H1 (cell line): ENCODE data around the gene DHCR24. TPM values are rescaled to one million over a fixed set of nuclear protein-coding genes. Genes with fewer than 3 reads are reported as not detected.
A peak's percentile ranks its signal among the peaks of the same experiment; 100 is the strongest.

Experiments
- BRCA1 ChIP-seq: IDR thresholded peaks from 2 replicates; pipeline ENCODE4 v1.6.1; 2012; ENCODE audit warnings: low read depth, low read length, improper control_type of control experiment
- CBX5 ChIP-seq: fragments of 300-800, 300-1000 bp; sonication (generic); IDR thresholded peaks from 2 replicates; pipeline ENCODE4 v1.7.1; 2016; ENCODE audit warnings: antibody characterized with exemption, low read length, low read depth
- RBBP5 ChIP-seq: IDR thresholded peaks from 2 replicates; pipeline ENCODE4 v1.7.1; 2012; ENCODE audit warnings: low read depth, mild to moderate bottlenecking, inconsistent platforms, low read length, moderate library complexity, borderline replicate concordance
- RNF2 ChIP-seq: fragments of 200-900, 300-1000 bp; sonication (generic); IDR thresholded peaks from 2 replicates; pipeline ENCODE4 v1.7.1; 2016; ENCODE audit warnings: borderline replicate concordance, low read depth, mild to moderate bottlenecking, antibody characterized with exemption, low read length; ENCODE audit not compliant: poor library complexity, severe bottlenecking; ENCODE audit errors: missing control alignments
- TCF12 ChIP-seq: IDR thresholded peaks from 2 replicates; pipeline ENCODE4 v1.6.1; 2011; ENCODE audit warnings: low read depth, mild to moderate bottlenecking, low read length
- polyA plus RNA-seq, 7 experiments: library from polyadenylated mRNA; depleted of rRNA in 3 of 7; stranded (reverse) in 5 of 7; unstranded in 2 of 7; fragments of >200 nt in 5 of 7; fragments of 200-250 nt in 2 of 7; gene quantifications; 1 replicate in 5 of 7; 2 replicates in 1 of 7; 4 replicates in 1 of 7; pipeline versions ENCODE4 v1.2.1 to v1.2.3, GENCODE V29; 2011 to 2013; ENCODE audit warnings: missing spikeins in 2 of 7, mixed read lengths in 2 of 7
- total RNA-seq: library from RNA; stranded (reverse); fragmentation: NEBNext Ultra II Directional; extraction: Animal tissue kit (Norgen Biotek cat#: 25700); gene quantifications from 2 replicates; pipeline ENCODE4 v1.2.1, GENCODE V29; 2021
- TF ChIP-seq, protein P1 (sequence below), 3 experiments: IDR thresholded peaks; 1 replicate in 2 of 3; 2 replicates in 1 of 3; pipeline versions ENCODE4 v1.5.1 to v1.6.1; 2011; ENCODE audit warnings: low read length in 3 of 3, mild to moderate bottlenecking in 3 of 3, inconsistent platforms in 2 of 3, low read depth in 1 of 3, moderate library complexity in 1 of 3; ENCODE audit not compliant: insufficient read depth in 1 of 3; ENCODE audit errors: control extremely low read depth in 1 of 3

Gene DHCR24
- total and polyA plus RNA-seq, 2 of the 8 experiments (the other 6 are each of a cell fraction or from before 2014, with no cell fraction given), result 370 to 419 TPM

DNA sequence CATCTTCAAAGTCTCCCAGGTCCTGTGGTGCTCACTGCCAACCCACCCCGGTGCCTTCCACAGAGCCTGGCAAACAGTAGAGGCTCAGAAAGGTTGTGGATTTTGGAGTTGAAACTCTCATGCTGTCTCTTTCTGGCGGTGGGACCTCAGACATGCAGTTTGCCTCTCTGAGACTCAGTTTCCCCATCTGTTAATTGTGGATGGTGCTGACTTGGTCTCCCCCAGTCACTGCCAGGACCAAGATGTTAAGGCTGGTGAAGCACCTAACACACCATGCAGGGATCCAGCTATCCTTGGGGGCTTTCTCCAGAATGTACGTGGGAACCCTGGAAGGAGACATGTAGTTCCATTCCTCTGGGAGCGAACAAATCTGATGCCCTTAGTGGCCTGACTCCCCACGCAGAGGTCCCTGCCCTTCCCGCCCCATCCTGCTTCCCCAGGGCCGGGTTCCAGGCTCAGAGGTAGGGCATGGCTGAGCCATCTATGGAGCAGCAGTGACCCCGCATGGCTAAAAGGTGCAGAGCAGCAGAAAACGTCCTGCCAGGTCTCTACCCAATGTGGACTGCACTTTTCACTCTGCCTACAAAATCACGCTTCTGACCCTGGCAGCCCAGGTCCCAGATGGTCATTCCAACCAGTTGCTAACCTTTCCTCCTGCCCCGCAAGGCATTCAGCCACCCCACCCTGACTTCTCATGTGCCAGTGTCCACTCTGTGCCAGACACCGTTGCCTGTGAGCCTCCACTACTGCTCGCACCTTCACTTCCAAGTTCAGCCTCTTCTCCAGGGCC is 76.6 kb downstream of the DHCR24 start (continued):
- TF ChIP-seq RNF2 (no peak), BRCA1 (0 out of 2 replicates have a peak, but pooled peaks have one; percentile 30), CBX5 (no peak), TCF12 (no peak), RBBP5 (no peak)
- TF ChIP-seq, protein P1, sequence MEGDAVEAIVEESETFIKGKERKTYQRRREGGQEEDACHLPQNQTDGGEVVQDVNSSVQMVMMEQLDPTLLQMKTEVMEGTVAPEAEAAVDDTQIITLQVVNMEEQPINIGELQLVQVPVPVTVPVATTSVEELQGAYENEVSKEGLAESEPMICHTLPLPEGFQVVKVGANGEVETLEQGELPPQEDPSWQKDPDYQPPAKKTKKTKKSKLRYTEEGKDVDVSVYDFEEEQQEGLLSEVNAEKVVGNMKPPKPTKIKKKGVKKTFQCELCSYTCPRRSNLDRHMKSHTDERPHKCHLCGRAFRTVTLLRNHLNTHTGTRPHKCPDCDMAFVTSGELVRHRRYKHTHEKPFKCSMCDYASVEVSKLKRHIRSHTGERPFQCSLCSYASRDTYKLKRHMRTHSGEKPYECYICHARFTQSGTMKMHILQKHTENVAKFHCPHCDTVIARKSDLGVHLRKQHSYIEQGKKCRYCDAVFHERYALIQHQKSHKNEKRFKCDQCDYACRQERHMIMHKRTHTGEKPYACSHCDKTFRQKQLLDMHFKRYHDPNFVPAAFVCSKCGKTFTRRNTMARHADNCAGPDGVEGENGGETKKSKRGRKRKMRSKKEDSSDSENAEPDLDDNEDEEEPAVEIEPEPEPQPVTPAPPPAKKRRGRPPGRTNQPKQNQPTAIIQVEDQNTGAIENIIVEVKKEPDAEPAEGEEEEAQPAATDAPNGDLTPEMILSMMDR (IDR thresholded peaks at IDR 0.05; ENCODE audit: control extremely low read depth in 1 of 3, insufficient read depth in 1 of 3, low read depth in 1 of 3, low read length in 3 of 3), result peak; percentile 91 to 96 (median 91)
